HEK293 (cell line): Measurements from ENCODE around the gene LYPD4.

ENCODE experiments used
- CTCF ChIA-PET: fragments of 350-600 bp; formaldehyde crosslinking; extraction: SDS; loops from one replicate; lab custom pipeline; 2021; ENCODE audit warnings: antibody characterized with exemption; lab: Yijun Ruan, JAX
- POLR2A ChIA-PET: fragments of 300-600 bp; formaldehyde crosslinking; extraction: SDS; loops from one replicate; lab custom pipeline; 2020; ENCODE audit warnings: antibody characterized with exemption, inconsistent platforms; lab: Yijun Ruan, JAX
- H3K27ac ChIP-seq: fragments of 200-500 bp; sonication (Bioruptor generic); 2 replicates; pipeline ENCODE4 v1.5.1; 2014; ENCODE audit warnings: low read depth, low read length, control low read depth, inconsistent platforms; ENCODE audit errors: extremely low read depth
- H3K36me3 ChIP-seq, 2 experiments: fragments of 200-500 bp in 1 of 2; sonication (Bioruptor generic) in 1 of 2; 1 replicate in 1 of 2; 2 replicates in 1 of 2; pipeline ENCODE4 v1.5.1; 2014 to 2017; ENCODE audit warnings: inconsistent platforms in 2 of 2, low read length in 2 of 2; ENCODE audit not compliant: control insufficient read depth in 2 of 2, insufficient read depth in 1 of 2
- H3K4me1 ChIP-seq: fragments of 200-500 bp; sonication (Bioruptor generic); 2 replicates; pipeline ENCODE4 v1.5.1; 2014; ENCODE audit warnings: mild to moderate bottlenecking, low read length, inconsistent platforms; ENCODE audit not compliant: control insufficient read depth, insufficient read depth
- H3K4me3 ChIP-seq: 2 replicates; pipeline ENCODE4 v1.5.1; 2011; ENCODE audit warnings: low read depth, mild to moderate bottlenecking, control low read depth, low read length, moderate library complexity
- H3K9me3 ChIP-seq: fragments of 200-500 bp; sonication (Bioruptor generic); 2 replicates; pipeline ENCODE4 v1.5.1; 2014; ENCODE audit warnings: low read depth, low read length, inconsistent platforms; ENCODE audit not compliant: control insufficient read depth, insufficient read depth
- EGR2 ChIP-seq: fragments of 450-650 bp; formaldehyde crosslinking; IDR thresholded peaks from 2 replicates; pipeline ENCODE4 v1.5.1; 2016; ENCODE audit warnings: low read depth, missing biosample characterization, missing genetic modification characterization
- KLF1 ChIP-seq: fragments of 450-650 bp; formaldehyde crosslinking; IDR thresholded peaks from 2 replicates; pipeline ENCODE4 v1.5.1; 2016; ENCODE audit warnings: missing biosample characterization, missing genetic modification characterization
- YY2 ChIP-seq: fragments of 450-650 bp; formaldehyde crosslinking; IDR thresholded peaks from 2 replicates; pipeline ENCODE4 v1.5.1; 2016; ENCODE audit warnings: missing biosample characterization, missing genetic modification characterization
- ZBTB17 ChIP-seq: fragments of 450-650 bp; formaldehyde crosslinking; IDR thresholded peaks from 2 replicates; pipeline ENCODE4 v1.5.1; 2016; ENCODE audit warnings: missing biosample characterization, missing genetic modification characterization
- ZEB2 ChIP-seq: fragments of 450-650 bp; formaldehyde crosslinking; IDR thresholded peaks from 2 replicates; pipeline ENCODE4 v1.5.1; 2016; ENCODE audit warnings: missing biosample characterization, missing genetic modification characterization
- ZFHX2 ChIP-seq: fragments of 450-650 bp; formaldehyde crosslinking; conservative IDR thresholded peaks from 2 replicates; pipeline ENCODE4 v1.5.1; 2016; ENCODE audit warnings: missing biosample characterization, missing genetic modification characterization
- ZFP37 ChIP-seq: fragments of 450-650 bp; formaldehyde crosslinking; IDR thresholded peaks from 2 replicates; pipeline ENCODE4 v1.5.1; 2016; ENCODE audit warnings: missing biosample characterization, missing genetic modification characterization
- ZNF23 ChIP-seq: fragments of 450-650 bp; formaldehyde crosslinking; IDR thresholded peaks from 2 replicates; pipeline ENCODE4 v1.5.1; 2016; ENCODE audit warnings: missing biosample characterization, missing genetic modification characterization, borderline replicate concordance
- ZNF248 ChIP-seq: fragments of 450-650 bp; formaldehyde crosslinking; IDR thresholded peaks from 2 replicates; pipeline ENCODE4 v1.5.1; 2017; ENCODE audit warnings: missing biosample characterization, missing genetic modification characterization
- ZNF366 ChIP-seq: fragments of 450-650 bp; formaldehyde crosslinking; conservative IDR thresholded peaks from 2 replicates; pipeline ENCODE4 v1.5.1; 2016; ENCODE audit warnings: missing biosample characterization, missing genetic modification characterization
- ZNF433 ChIP-seq: fragments of 450-650 bp; formaldehyde crosslinking; IDR thresholded peaks from 2 replicates; pipeline ENCODE4 v1.5.1; 2016; ENCODE audit warnings: missing biosample characterization, missing genetic modification characterization, low read depth
- ZNF521 ChIP-seq: fragments of 450-650 bp; formaldehyde crosslinking; IDR thresholded peaks from 2 replicates; pipeline ENCODE4 v1.5.1; 2017; ENCODE audit warnings: missing biosample characterization, mild to moderate bottlenecking, missing genetic modification characterization
- ZNF747 ChIP-seq: fragments of 450-650 bp; formaldehyde crosslinking; IDR thresholded peaks from 2 replicates; pipeline ENCODE4 v1.5.1; 2016; ENCODE audit warnings: missing biosample characterization, missing genetic modification characterization
- ZSCAN23 ChIP-seq: fragments of 450-650 bp; formaldehyde crosslinking; IDR thresholded peaks from 2 replicates; pipeline ENCODE4 v1.5.1; 2016; ENCODE audit warnings: missing biosample characterization, missing genetic modification characterization
- TF ChIP-seq, protein P1 (sequence below): fragments of 450-650 bp; formaldehyde crosslinking; IDR thresholded peaks from 2 replicates; pipeline ENCODE4 v1.5.1; 2016; ENCODE audit warnings: missing biosample characterization, missing genetic modification characterization
- TF ChIP-seq, protein P2 (sequence below): fragments of 450-650 bp; formaldehyde crosslinking; IDR thresholded peaks from 2 replicates; pipeline ENCODE4 v1.5.1; 2016; ENCODE audit warnings: missing biosample characterization, missing genetic modification characterization, low read depth
- TF ChIP-seq, protein P3 (sequence below): sonication (generic); formaldehyde crosslinking; IDR thresholded peaks from 2 replicates; pipeline ENCODE4 v1.8.1; 2022; ENCODE audit warnings: mild to moderate bottlenecking, moderate library complexity, missing genetic modification reagents
- TF ChIP-seq, protein P4 (sequence below): fragments of 450-650 bp; formaldehyde crosslinking; IDR thresholded peaks from 2 replicates; pipeline ENCODE4 v1.5.0; 2017; ENCODE audit warnings: missing biosample characterization, missing genetic modification characterization, borderline replicate concordance
- TF ChIP-seq, protein P5 (sequence below): fragments of 450-650 bp; formaldehyde crosslinking; IDR thresholded peaks from 2 replicates; pipeline ENCODE4 v1.5.1; 2017; ENCODE audit warnings: missing biosample characterization, missing genetic modification characterization

LYPD4 gene

DNA sequence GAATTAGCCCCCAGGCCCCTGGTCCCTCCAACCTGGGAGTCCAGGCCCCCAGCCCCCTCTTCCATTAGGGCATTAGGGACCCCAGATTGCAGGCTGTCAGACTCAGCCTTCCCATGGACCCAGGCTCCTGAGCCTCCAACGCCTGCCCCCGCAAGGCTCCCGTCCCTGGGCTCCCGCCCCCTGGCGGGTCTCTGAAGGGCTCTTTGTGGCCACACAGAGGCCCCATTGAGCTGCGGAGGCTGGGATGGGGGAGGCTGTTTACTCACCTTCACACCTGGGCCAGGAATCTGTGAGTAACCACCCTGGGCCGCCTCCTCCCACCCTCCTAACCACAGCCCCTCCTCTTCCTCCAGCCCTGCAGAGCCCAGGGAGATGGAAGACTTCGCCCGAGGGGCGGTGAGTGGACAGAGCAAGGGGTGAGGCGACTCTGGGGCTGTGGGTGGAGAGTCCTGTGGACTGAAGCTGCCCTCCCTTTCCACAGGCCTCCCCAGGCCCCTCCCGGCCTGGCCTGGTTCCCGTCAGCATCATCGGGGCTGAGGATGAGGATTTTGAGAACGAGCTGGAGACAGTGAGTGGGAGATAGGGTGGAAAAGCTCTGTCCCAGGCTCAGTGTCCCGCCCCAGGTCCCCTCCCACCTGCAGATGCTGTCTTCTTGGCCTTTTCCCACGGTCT, 43.4 kb upstream of the LYPD4 start:
- TF ChIP-seq EGR2, result peak; percentile 89
- peak; percentile 80 for TF ChIP-seq ZFHX2
- TF ChIP-seq KLF1 (tag by site-specific recombination), result peak; percentile 84
- no peak for TF ChIP-seq ZNF248 (tag by site-specific recombination)
- TF ChIP-seq, protein P1, sequence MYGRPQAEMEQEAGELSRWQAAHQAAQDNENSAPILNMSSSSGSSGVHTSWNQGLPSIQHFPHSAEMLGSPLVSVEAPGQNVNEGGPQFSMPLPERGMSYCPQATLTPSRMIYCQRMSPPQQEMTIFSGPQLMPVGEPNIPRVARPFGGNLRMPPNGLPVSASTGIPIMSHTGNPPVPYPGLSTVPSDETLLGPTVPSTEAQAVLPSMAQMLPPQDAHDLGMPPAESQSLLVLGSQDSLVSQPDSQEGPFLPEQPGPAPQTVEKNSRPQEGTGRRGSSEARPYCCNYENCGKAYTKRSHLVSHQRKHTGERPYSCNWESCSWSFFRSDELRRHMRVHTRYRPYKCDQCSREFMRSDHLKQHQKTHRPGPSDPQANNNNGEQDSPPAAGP, result peak; percentile 38; the same call in 1 of the 2 replicates
- TF ChIP-seq, protein P2, sequence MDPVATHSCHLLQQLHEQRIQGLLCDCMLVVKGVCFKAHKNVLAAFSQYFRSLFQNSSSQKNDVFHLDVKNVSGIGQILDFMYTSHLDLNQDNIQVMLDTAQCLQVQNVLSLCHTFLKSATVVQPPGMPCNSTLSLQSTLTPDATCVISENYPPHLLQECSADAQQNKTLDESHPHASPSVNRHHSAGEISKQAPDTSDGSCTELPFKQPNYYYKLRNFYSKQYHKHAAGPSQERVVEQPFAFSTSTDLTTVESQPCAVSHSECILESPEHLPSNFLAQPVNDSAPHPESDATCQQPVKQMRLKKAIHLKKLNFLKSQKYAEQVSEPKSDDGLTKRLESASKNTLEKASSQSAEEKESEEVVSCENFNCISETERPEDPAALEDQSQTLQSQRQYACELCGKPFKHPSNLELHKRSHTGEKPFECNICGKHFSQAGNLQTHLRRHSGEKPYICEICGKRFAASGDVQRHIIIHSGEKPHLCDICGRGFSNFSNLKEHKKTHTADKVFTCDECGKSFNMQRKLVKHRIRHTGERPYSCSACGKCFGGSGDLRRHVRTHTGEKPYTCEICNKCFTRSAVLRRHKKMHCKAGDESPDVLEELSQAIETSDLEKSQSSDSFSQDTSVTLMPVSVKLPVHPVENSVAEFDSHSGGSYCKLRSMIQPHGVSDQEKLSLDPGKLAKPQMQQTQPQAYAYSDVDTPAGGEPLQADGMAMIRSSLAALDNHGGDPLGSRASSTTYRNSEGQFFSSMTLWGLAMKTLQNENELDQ, result no peak
- ChIA-PET CTCF (interaction anchor here (0.7 to 1.3 kb wide), 6 partner anchors 15 to 63 kb away, joined by 3 to 5 read pairs (median 4); no protein-coding TSS in a partner anchor), POLR2A (interaction anchor here (0.5 to 1.3 kb wide), 2 partner anchors 11 to 152 kb away, joined by 3 to 4 read pairs; no protein-coding TSS in a partner anchor)
- Histone ChIP-seq H3K27ac (no peak overlapping the region), H3K36me3 (peaks cover 20 to 23% of the 10 kb centered on the region in 2 experiments), H3K4me3 (no peak overlapping the region), H3K4me1 (peaks cover 11% of the 10 kb centered on the region; the same call in 1 of the 2 replicates), H3K9me3 (no peaks in the 10 kb centered on the region)

DNA sequence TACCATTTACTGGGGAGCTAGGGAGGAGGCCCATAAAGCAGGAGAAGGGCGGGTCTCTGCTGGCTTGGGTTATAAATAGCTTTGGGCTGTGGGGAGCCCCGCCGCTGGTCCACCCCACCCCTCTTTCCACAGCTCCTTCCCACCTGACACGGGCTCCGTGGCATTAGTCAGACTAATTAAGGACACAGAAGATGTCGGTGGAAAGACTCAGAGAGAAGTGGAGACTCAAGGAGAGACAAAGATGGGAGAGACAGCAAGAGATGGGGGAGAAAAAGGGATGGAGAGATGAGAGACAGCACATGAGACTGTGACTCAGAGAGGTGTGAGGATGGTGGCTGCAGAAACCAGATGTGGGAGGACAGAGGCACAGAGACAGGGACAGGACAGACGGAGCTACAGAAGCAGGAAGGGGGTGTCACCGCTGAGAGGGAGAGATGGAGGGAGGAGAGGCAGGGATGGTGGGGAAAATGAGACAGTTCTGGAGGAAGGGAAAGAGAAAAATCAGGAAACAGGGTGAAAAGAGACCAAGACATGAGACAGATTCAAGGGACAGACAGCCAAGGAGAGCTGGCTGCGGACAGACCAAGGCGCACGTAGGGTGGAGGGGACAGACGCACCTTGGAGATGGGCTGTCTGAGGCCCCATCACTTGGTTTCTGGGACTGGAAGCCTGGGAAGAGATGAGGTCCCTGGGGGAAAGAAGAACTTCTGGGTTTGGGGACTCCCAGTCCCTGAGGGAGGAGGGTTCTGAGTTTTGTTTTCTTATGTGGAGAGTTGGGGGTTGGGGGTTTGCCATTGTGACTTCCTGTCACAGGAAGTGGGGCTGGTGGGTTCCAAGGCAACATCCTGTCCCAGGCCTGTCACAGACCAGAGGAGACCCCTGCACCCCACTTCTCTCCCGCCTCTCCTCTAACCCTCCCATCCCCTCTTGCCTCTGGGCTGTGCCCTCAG, 42.6 kb upstream of the LYPD4 start:
- H3K27ac ChIP-seq, result peak overlapping the region; percentile 22; the same call in 1 of the 2 replicates
- H3K4me3 ChIP-seq, result no peak overlapping the region
- ChIA-PET CTCF (interaction anchor here (0.8 to 3.8 kb wide), 5 partner anchors 11 to 63 kb away, joined by 3 to 22 read pairs (median 4); no protein-coding TSS in a partner anchor), POLR2A (interaction anchor here (0.5 to 5.1 kb wide), 5 partner anchors 14 to 151 kb away, joined by 3 to 68 read pairs (median 4); partner anchors contain the start of gene RPS19)
- H3K4me1 ChIP-seq, result peaks cover 11% of the 10 kb centered on the region; the same call in 1 of the 2 replicates
- TF ChIP-seq YY2 (tag by site-specific recombination) (no peak), ZFHX2 (0 out of 2 replicates have a peak, but pooled peaks have one; percentile 47), ZNF366 (tag by site-specific recombination) (peak; percentile 87), ZFP37 (tag by site-specific recombination) (no peak), ZSCAN23 (no peak), ZNF747 (tag by site-specific recombination) (no peak), EGR2 (peak; percentile 67), ZBTB17 (tag by site-specific recombination) (peak; percentile 33; the same call in 1 of the 2 replicates), ZNF23 (no peak), KLF1 (tag by site-specific recombination) (peak; percentile 77), ZEB2 (no peak), ZNF433 (no peak), ZNF521 (peak; percentile 86; the same call in 1 of the 2 replicates)
- TF ChIP-seq, protein P3, sequence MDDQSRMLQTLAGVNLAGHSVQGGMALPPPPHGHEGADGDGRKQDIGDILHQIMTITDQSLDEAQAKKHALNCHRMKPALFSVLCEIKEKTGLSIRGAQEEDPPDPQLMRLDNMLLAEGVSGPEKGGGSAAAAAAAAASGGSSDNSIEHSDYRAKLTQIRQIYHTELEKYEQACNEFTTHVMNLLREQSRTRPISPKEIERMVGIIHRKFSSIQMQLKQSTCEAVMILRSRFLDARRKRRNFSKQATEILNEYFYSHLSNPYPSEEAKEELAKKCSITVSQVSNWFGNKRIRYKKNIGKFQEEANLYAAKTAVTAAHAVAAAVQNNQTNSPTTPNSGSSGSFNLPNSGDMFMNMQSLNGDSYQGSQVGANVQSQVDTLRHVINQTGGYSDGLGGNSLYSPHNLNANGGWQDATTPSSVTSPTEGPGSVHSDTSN (CRISPR knock-in tag), result no peak
- TF ChIP-seq, protein P4, sequence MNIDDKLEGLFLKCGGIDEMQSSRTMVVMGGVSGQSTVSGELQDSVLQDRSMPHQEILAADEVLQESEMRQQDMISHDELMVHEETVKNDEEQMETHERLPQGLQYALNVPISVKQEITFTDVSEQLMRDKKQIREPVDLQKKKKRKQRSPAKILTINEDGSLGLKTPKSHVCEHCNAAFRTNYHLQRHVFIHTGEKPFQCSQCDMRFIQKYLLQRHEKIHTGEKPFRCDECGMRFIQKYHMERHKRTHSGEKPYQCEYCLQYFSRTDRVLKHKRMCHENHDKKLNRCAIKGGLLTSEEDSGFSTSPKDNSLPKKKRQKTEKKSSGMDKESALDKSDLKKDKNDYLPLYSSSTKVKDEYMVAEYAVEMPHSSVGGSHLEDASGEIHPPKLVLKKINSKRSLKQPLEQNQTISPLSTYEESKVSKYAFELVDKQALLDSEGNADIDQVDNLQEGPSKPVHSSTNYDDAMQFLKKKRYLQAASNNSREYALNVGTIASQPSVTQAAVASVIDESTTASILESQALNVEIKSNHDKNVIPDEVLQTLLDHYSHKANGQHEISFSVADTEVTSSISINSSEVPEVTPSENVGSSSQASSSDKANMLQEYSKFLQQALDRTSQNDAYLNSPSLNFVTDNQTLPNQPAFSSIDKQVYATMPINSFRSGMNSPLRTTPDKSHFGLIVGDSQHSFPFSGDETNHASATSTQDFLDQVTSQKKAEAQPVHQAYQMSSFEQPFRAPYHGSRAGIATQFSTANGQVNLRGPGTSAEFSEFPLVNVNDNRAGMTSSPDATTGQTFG, result no peak
- TF ChIP-seq, protein P1, result peak; percentile 62
- TF ChIP-seq, protein P5, sequence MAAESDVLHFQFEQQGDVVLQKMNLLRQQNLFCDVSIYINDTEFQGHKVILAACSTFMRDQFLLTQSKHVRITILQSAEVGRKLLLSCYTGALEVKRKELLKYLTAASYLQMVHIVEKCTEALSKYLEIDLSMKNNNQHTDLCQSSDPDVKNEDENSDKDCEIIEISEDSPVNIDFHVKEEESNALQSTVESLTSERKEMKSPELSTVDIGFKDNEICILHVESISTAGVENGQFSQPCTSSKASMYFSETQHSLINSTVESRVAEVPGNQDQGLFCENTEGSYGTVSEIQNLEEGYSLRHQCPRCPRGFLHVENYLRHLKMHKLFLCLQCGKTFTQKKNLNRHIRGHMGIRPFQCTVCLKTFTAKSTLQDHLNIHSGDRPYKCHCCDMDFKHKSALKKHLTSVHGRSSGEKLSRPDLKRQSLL (tag by site-specific recombination), result no peak
- H3K36me3 ChIP-seq, result peaks cover 16 to 20% of the 10 kb centered on the region in 2 experiments
- no peaks in the 10 kb centered on the region for H3K9me3 ChIP-seq
